LNCAP (cell line): Measurements from ENCODE around the gene AHDC1.

ENCODE experiments used
- CTCF ChIP-seq: fragments of 450-650 bp; IDR thresholded peaks from 2 replicates; pipeline ENCODE4 v1.5.1; 2017; ENCODE audit warnings: mild to moderate bottlenecking

The AHDC1 gene

GRCh38 chr1:27601321-27601770 lies 2.6 kb downstream of the AHDC1 start:
- no peak for TF ChIP-seq CTCF

GRCh38 chr1:27600498-27601175 lies 3.3 kb downstream of the AHDC1 start:
- TF ChIP-seq CTCF: no peak

GRCh38 chr1:27599605-27600497 lies 4.1 kb downstream of the AHDC1 start:
- no peak for TF ChIP-seq CTCF

GRCh38 chr1:27598902-27599528 lies 4.9 kb downstream of the AHDC1 start:
- TF ChIP-seq CTCF: no peak

- no peak for TF ChIP-seq CTCF
These were observed 5.7 kb downstream of the AHDC1 start for GRCh38 chr1:27598295-27598687.

GRCh38 chr1:27597516-27598294 lies 6.2 kb downstream of the AHDC1 start:
- no peak for TF ChIP-seq CTCF

- no peak for TF ChIP-seq CTCF
These were observed 7.0 kb downstream of the AHDC1 start for GRCh38 chr1:27596986-27597385.
